ENCODE measurements around the gene EDIL3. TPM values are rescaled to one million over a fixed set of nuclear protein-coding genes. Genes with fewer than 3 reads are reported as not detected.
"Not testable (repeated sequence)": the region's sequence is repeated elsewhere in the genome, so short reads cannot be mapped to it uniquely, and the experiment has no call there.

Gene EDIL3
- total RNA-seq, 1 donor from 2014 or later = 15.2 TPM

- no peak for DNase-seq (ENCODE audit: extremely low spot score in 2 of 2)
- H3K9me3 ChIP-seq = no peaks in the 10 kb centered on the region
- no peaks in the 10 kb centered on the region for H3K27me3 ChIP-seq
- no peaks in the 10 kb centered on the region for H3K36me3 ChIP-seq
- intact Hi-C loops (cut with DNase I) = no loop called here
- no peaks in the 10 kb centered on the region for H3K4me1 ChIP-seq
- TF ChIP-seq POLR2AphosphoS5 (IDR thresholded peaks at IDR 0.05; ENCODE audit: insufficient read depth in 1 of 2, low read depth in 1 of 2) (no peak), POLR2A (IDR thresholded peaks at IDR 0.05) (no peak), CTCF (IDR thresholded peaks at IDR 0.05) (no peak)
- no peak overlapping the region for H3K27ac ChIP-seq
- no peak overlapping the region for H3K4me3 ChIP-seq
These were observed 327.5 kb downstream of the EDIL3 start for GRCh38 chr5:84057211-84057610.

GRCh38 chr5:84045964-84046363 lies 338.7 kb downstream of the EDIL3 start:
- Histone ChIP-seq H3K27me3 (no peaks in the 10 kb centered on the region), H3K9me3 (no peaks in the 10 kb centered on the region), H3K27ac (no peak overlapping the region), H3K36me3 (no peaks in the 10 kb centered on the region), H3K4me3 (no peak overlapping the region), H3K4me1 (no peaks in the 10 kb centered on the region)
- no peak for DNase-seq (ENCODE audit: extremely low spot score in 2 of 2)
- intact Hi-C loops (cut with DNase I) = no loop called here
- no peak for TF ChIP-seq POLR2AphosphoS5 (IDR thresholded peaks at IDR 0.05; ENCODE audit: insufficient read depth in 1 of 2, low read depth in 1 of 2)
- no peak for TF ChIP-seq POLR2A (IDR thresholded peaks at IDR 0.05)
- TF ChIP-seq CTCF (IDR thresholded peaks at IDR 0.05) = no peak

- intact Hi-C loops (cut with DNase I) = no loop called here
- no peak overlapping the region for H3K27ac ChIP-seq
- H3K4me1 ChIP-seq = no peaks in the 10 kb centered on the region
- H3K9me3 ChIP-seq = no peaks in the 10 kb centered on the region
- H3K4me3 ChIP-seq = no peak overlapping the region
- H3K27me3 ChIP-seq = no peaks in the 10 kb centered on the region
- no peaks in the 10 kb centered on the region for H3K36me3 ChIP-seq
- TF ChIP-seq CTCF (IDR thresholded peaks at IDR 0.05) = no peak
- TF ChIP-seq POLR2AphosphoS5 (IDR thresholded peaks at IDR 0.05; ENCODE audit: insufficient read depth in 1 of 2, low read depth in 1 of 2) = no peak
- TF ChIP-seq POLR2A (IDR thresholded peaks at IDR 0.05) = no peak
- DNase-seq (ENCODE audit: extremely low spot score in 2 of 2) = no peak
These were observed 347.8 kb downstream of the EDIL3 start for GRCh38 chr5:84036842-84037241.

- H3K27me3 ChIP-seq = no peaks in the 10 kb centered on the region
- no peak for DNase-seq (ENCODE audit: extremely low spot score in 2 of 2)
- no peak overlapping the region for H3K27ac ChIP-seq
- no peaks in the 10 kb centered on the region for H3K4me1 ChIP-seq
- no peak overlapping the region for H3K4me3 ChIP-seq
- TF ChIP-seq CTCF (IDR thresholded peaks at IDR 0.05) = no peak
- no peak for TF ChIP-seq POLR2AphosphoS5 (IDR thresholded peaks at IDR 0.05; ENCODE audit: insufficient read depth in 1 of 2, low read depth in 1 of 2)
- TF ChIP-seq POLR2A (IDR thresholded peaks at IDR 0.05) = no peak
- no peaks in the 10 kb centered on the region for H3K36me3 ChIP-seq
- intact Hi-C loops (cut with DNase I) = no loop called here
- no peaks in the 10 kb centered on the region for H3K9me3 ChIP-seq
These were observed 352.4 kb downstream of the EDIL3 start for GRCh38 chr5:84032324-84032723.

GRCh38 chr5:84028093-84028492 lies 356.6 kb downstream of the EDIL3 start:
- H3K36me3 ChIP-seq = no peaks in the 10 kb centered on the region
- intact Hi-C loops (cut with DNase I) = no loop called here
- no peaks in the 10 kb centered on the region for H3K9me3 ChIP-seq
- no peaks in the 10 kb centered on the region for H3K4me1 ChIP-seq
- TF ChIP-seq POLR2A (IDR thresholded peaks at IDR 0.05) = no peak
- TF ChIP-seq POLR2AphosphoS5 (IDR thresholded peaks at IDR 0.05; ENCODE audit: insufficient read depth in 1 of 2, low read depth in 1 of 2) = no peak
- TF ChIP-seq CTCF (IDR thresholded peaks at IDR 0.05) = no peak
- H3K27me3 ChIP-seq = no peaks in the 10 kb centered on the region
- H3K4me3 ChIP-seq = no peak overlapping the region
- DNase-seq (ENCODE audit: extremely low spot score in 2 of 2) = no peak
- no peak overlapping the region for H3K27ac ChIP-seq

GRCh38 chr5:84018521-84018920 lies 366.2 kb downstream of the EDIL3 start:
- H3K9me3 ChIP-seq; H3K36me3 ChIP-seq; H3K4me3 ChIP-seq; H3K27me3 ChIP-seq; H3K27ac ChIP-seq; DNase-seq (ENCODE audit: extremely low spot score in 2 of 2); H3K4me1 ChIP-seq: not testable (repeated sequence)
- intact Hi-C loops (cut with DNase I) = loop anchor here (10.0 kb wide), 1 partner anchor 344 kb away; no protein-coding TSS in a partner anchor
